Fibroblast of gingiva (primary cell): ENCODE measurements around the gene PPP1R26.

Experiments used
- DNase-seq: peaks from one replicate; pipeline ENCODE4 v3.0.0-alpha.2; 2011; ENCODE audit warnings: low read depth

The PPP1R26 gene

GRCh38 chr9:135489188-135489906 is 9.8 kb downstream of the PPP1R26 start:
- DNase-seq, result no peak

DNA sequence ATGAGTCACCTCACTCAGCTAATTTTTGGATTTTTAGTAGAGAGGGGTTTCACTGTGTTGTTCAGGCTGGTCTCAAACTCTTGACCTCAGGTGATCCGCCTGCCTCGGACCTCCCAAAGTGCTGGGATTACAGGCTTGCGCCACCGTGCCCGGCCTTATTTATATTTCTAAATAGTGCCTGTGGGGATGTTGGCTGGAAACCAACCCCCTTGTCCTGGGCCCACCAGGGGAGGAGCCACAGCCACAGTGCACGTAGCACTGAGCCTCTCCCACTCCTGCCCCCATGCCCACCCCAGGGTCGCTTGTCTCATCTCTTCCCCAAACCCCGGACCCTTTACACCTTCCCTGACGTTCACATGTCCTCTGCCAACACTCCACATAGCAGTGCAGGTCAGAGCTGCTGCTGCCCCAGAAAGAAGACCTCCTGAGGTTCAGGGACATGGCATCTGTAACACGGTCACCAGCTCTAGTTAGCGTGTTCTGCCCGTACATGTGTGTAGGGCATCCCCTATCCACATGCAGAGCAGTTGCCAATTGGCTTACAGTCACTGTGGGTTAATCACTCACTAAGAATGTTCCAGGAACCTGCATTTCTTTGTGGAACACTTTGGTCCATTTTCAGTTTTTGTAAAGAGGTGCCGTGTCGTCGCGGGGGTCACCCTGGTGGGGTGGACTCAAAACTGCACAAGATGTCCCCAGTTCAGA is 10.7 kb downstream of the PPP1R26 start:
- DNase-seq, result no peak

DNA sequence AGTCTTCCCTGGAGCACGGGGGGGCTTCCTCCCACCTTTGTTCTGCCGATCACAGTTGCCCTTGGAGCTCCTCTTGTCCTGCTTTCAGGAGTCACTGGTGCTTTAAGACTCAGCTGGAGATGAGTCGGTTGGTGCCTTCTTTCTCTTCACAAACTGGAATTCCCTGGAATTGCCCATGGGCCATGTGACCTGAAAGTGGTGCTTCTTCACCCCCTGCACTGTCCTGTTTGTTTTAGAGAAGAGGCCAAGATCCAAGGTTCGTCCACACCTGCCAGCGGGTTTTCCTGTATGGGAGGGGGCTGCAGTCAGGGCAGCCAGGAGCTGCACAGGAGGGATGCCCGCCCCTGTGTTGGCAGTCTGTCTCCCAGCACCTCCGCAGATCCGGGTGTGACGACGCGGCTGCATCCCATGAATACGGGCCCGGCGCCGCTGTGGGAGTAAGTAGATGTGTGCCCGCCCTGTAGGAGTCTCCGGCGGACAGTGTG is 11.4 kb downstream of the PPP1R26 start:
- no peak for DNase-seq

GRCh38 chr9:135491764-135492163 is 12.2 kb downstream of the PPP1R26 start:
- DNase-seq, result no peak

- no peak for DNase-seq
These were observed 13.5 kb downstream of the PPP1R26 start for GRCh38 chr9:135492886-135493669.

GRCh38 chr9:135494791-135495559 is 15.4 kb downstream of the PPP1R26 start:
- no peak for DNase-seq

DNA sequence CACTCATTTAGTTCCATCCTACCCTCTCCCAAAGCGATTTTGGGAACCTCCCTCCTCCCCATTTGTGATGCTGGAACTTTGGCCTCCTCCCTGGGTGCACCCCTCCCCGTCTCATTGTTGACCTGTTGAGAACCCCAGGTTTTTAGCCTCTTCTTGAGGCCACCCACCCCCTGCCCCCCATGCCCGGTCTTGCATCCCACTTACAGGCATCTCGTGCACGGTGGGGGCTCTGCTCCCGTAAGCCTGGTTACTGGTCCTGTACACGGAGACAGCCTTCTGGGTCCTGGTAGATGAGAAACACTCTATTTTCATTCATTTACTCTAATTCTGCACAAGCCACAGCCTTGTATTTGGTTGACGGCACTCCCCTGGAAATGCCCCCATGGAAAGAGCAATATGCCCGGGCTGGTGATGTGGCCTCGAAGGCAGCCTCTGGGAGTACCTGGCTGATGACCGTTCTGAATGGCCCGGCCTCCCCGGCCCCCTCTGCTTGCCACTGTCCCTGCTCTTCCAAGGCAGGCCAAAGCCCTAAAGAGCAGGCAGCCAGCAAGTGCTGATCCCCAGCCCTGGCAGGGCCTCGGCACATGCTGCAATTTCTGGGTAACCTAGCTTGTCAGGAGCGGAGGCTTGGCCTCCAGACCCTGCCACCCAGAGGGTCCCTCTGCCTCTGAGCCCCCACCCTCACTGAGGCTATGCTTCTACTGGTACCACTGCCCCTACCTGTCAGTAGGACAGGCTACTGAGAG is 19.0 kb downstream of the PPP1R26 start:
- no peak for DNase-seq

GRCh38 chr9:135499326-135500070 is 19.9 kb downstream of the PPP1R26 start:
- DNase-seq, result peak; percentile 87

DNA sequence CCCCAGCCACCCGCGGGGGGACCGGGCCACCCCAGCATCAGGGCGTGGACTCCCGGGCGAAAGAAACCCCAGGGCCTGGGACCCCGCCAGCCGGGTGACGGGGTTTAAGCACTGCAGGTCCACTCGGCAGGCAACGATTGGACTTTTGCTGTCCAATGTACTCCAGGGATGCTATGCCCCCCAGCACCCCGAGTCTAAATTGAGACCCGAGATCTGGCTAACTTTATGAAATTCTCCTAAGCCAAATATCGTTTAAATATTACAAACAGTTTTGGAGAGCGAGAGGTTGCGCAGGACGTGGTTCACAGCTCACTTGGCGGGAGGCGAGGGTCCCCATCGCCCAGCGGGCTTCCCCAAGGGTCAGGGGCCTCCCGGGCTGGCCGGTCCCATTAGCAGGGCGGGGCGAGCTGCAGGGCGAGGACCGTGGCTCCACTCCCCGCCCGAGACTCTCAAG is 20.5 kb downstream of the PPP1R26 start:
- DNase-seq, result no peak

- peak; percentile 90 for DNase-seq
These were observed 21.1 kb downstream of the PPP1R26 start, which contains the start of gene MRPS2 for GRCh38 chr9:135500525-135501260. TSS of gene MRPS2 (plus strand) at chr9:135500682. CDS start at chr9:135500711, 29 bp downstream.

- DNase-seq, result no peak
These were observed 21.9 kb downstream of the PPP1R26 start for GRCh38 chr9:135501261-135502167.

GRCh38 chr9:135502168-135502872 is 22.7 kb downstream of the PPP1R26 start:
- no peak for DNase-seq

DNA sequence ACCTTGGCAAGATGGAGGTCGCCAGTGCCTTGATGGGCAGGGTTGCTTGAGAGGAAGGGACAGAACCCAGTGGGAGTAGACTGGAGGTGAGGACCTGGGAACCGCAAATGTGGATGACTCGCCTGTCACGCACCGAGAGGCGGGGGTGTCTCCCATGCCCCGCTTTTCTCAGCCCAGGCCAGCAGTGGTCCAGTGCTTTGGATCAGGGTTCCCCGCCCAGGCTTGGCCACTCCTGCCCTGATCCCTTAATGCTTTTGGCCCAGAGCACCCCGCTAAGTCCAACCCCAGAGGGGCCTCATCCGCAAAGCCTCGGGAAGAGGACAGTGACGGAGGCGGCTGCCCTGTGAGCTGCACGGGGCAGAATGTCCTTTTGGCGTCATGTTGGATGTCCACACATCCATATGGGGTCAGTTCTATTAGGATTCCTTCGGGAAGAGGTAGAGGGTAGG is 23.3 kb downstream of the PPP1R26 start:
- DNase-seq, result no peak

DNA sequence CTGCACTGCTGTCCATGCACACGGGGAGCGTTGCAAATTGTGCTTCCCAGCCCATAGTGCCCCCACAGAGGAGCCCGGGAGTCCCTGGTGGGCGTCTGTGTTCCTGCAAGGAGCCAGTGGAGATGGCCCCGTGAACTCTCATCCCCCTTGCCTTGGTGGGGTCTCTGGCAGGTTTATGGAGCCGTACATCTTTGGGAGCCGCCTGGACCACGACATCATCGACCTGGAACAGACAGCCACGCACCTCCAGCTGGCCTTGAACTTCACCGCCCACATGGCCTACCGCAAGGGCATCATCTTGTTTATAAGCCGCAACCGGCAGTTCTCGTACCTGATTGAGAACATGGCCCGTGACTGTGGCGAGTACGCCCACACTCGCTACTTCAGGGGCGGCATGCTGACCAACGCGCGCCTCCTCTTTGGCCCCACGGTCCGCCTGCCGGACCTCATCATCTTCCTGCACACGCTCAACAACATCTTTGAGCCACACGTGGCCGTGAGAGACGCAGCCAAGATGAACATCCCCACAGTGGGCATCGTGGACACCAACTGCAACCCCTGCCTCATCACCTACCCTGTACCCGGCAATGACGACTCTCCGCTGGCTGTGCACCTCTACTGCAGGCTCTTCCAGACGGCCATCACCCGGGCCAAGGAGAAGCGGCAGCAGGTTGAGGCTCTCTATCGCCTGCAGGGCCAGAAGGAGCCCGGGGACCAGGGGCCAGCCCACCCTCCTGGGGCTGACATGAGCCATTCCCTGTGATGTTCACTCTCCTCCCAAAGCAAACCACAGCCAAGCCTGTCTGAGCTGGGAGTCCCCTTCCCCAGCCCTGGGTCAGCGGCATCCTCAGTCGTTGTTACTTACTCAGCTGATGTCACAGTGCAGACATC is 24.0 kb downstream of the PPP1R26 start:
- no peak for DNase-seq

DNA sequence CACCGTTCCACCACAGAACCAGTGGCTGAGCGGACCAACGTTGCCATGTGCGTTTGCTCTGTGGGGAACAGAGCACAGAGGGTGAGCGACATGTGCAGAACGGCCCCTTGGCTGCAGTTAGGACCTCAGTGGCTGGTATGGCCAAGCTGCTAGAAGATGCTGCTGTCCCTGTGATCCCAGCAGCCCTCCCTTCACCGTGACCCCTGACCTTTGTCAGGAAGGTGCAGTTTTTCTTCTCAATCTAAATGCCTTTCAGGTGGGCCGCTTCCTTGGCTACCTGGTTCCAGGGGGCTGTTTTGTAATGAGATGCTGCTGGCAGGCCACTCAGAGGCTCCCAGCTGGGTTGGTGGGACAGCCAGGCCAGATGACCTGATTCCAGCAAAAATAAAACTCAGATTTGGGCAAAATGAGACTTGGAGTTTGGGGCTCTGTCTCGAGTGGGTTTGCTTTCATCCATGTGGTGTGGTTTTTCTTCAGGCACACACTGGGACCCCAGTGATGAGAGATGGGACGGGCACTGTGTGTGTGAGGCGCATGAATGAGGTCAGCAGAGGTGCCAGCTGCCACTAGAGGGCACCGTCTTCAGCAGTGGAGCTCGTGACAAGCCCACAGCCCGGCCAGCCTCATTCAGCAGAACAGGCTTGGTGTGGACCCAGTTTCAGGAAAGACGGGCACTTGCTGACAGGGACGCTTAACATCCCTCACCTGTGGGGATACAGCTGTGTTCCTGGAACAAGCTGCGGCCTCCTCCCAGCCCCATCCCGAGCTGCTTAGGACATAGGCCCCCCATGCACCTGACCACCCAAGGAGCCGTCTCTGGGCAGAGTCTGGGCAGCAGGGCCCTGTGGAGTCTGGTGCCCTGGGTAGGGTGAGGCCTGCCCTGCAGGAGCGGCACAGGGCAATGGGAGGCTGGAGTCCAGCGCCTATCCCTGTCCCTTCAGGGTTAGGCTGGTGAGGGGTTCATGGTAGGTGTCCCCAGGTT is 25.0 kb downstream of the PPP1R26 start:
- DNase-seq, result peak; percentile 61
